HG02642 (cell line): ENCODE results near the gene ATXN1L.
"Not testable (repeated sequence)": the region's sequence is repeated elsewhere in the genome, so short reads cannot be mapped to it uniquely, and the experiment has no call there.

Source experiments
- ATAC-seq: cut with Tn5 transposase; IDR thresholded peaks from one replicate; pipeline ENCODE4 v1.9.1; 2021; ENCODE audit warnings: mild to moderate bottlenecking; ENCODE audit not compliant: unreplicated experiment, poor library complexity

Gene ATXN1L

GRCh38 chr16:71852158-71852557 lies 6.4 kb downstream of the ATXN1L start:
- no peak for ATAC-seq

DNA sequence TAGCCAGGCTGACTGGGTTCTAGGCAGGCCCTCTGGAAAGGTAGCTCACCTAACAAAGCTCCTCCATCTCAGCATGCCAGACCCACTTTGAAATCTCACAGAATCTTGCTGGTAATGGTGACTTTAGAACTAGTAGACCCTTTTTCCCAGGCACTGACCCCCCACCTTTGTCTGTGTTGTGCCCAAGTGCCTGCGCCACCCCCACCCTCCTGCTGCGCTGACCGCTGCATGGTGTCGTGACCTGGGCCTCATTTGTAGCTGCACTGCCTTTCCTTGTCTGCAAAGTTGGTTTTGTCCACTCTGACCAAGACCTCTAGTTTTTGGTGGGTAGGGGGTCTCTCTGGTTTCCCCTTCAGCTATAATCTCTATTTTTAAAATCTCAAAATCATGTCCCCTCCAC lies 6.8 kb downstream of the ATXN1L start:
- ATAC-seq, result no peak

GRCh38 chr16:71853413-71853812 lies 7.6 kb downstream of the ATXN1L start:
- peak; percentile 69 for ATAC-seq

- ATAC-seq, result no peak
Observed at GRCh38 chr16:71854369-71854948, 8.7 kb downstream of the ATXN1L start.

- ATAC-seq, result no peak
Observed at GRCh38 chr16:71855937-71856662, 10.3 kb downstream of the ATXN1L start.

- no peak for ATAC-seq
Observed at GRCh38 chr16:71859762-71860521, 14.2 kb downstream of the ATXN1L start.

DNA sequence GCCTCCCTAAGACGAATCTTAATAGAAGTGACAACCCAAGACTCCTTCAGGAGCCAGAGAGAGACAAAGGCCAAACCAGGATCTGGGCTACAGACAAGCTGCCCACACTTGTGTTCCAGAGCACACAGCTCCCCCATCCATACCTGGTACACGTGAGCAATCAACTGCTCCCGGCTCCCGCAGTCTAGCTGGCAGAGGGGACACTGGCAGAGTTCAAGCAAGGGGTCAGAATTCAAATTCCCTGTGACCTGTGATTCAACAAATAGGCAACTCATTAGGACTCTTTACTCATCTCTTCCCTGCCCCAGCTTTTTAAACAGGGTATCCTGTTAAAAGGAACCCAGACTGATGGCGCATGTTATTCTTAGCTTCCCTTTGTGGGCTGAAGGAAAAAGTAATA lies 18.2 kb downstream of the ATXN1L start:
- ATAC-seq, result no peak

GRCh38 chr16:71865173-71865863 lies 19.5 kb downstream of the ATXN1L start:
- ATAC-seq, result no peak

GRCh38 chr16:71867175-71867574 lies 21.4 kb downstream of the ATXN1L start:
- not testable (repeated sequence) for ATAC-seq

GRCh38 chr16:71867939-71868338 lies 22.2 kb downstream of the ATXN1L start:
- no peak for ATAC-seq

DNA sequence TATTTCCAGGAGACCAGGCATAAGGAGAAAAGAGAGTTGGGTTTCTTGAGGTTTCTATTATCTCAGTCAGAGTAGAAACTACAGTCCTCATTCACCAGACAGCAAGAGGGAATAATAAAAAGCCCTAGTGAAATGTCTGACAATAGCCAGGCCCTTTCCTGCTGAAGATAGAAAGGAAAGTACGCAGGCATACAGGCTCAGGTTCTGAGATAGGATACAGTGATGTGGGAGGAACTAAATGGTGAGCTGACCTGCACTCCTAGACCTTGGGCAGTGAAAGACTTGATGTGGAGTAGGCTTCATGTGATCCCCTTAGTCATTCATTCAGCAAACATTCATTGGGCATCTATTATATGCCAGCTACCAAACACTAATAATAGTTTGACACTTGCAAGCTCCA lies 23.3 kb downstream of the ATXN1L start:
- no peak for ATAC-seq

DNA sequence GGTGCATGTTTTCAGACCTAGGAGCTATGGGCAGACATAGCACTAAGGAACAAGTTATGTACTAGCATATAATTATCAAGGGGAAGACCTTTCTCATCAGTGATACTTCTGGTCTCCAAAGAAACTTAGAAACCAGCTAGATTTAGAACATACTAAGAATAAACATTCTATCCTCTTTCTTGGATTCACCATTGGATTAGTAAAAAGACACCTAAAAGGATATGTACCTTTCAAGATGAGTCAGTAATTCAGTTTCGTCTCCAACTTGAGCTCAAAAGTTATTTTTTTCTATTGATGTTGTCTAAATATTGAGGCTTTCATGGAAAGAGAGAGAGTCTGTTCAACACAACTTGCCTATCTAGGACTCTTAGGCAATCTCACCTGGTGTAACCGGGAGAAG lies 25.0 kb downstream of the ATXN1L start:
- no peak for ATAC-seq

DNA sequence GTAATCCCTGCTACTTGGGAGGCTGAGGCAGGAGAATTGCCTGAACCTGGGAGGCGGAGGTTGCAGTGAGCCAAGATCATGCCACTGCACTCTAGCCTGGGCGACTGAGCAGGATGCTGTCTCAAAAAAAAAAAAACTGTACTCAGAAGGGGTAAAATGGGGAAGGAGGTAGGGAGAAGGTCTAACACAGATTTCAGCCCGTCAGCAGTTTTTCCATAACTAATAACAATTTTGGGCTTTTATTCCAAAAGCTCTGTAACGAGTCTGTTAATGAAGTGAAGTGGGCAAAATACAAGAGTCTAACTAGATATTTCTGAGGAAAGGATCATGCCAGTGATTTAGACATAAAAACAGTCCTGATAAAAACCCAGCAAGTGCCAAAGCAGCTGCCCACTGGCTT lies 27.4 kb downstream of the ATXN1L start:
- ATAC-seq, result no peak

GRCh38 chr16:71878911-71879310 lies 33.1 kb downstream of the ATXN1L start:
- no peak for ATAC-seq

GRCh38 chr16:71880176-71880575 lies 34.4 kb downstream of the ATXN1L start:
- no peak for ATAC-seq

- ATAC-seq, result peak; percentile 9
Observed at GRCh38 chr16:71882505-71883167, 36.9 kb downstream of the ATXN1L start.

GRCh38 chr16:71883168-71883848 lies 37.5 kb downstream of the ATXN1L start:
- ATAC-seq, result peak; percentile 54

DNA sequence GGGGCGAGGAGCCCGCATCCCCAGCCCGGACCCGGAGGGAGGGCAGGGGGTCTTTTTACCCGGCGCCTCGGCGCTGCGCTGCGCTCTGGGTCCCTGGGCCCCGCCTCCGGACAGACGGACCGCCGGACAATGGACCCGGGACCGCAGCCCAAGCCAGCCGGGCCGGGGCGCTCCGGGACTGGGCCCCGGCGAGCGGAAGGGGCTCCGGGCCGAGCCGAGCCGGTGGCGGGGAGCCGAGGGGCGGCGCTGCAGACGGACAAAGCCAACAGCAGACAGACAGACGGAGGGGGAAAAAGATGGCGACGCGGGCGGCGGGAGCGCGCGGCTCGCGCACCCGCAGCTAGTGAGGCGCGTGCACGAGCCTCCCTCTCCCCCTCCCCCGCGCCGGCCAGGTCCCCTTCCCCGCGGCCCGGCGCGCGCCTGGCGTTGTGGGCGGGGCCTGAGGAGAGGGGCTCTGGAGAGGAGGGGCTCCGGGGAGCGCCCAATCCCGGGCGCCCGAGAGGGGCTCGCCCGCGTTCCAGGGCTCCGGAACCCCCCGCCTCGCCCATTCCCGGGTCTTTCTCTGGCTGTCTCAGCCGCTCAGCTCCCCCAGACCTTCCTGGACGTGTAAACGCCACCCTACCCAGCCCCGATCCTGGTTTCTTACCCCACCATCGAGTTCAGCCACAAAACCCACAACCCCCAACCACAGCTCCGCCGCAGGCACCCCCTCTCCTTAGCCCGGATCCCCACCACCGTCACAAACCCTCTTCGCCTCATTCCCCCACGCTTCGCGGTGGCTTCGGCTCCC lies 38.3 kb downstream of the ATXN1L start, which contains the start of gene ZNF821:
ZNF821 (minus strand) TSS at position 334 of the 790 bp plus-strand sequence. CDS start 4,236 bp downstream, outside the sequence.
- ATAC-seq, result peak; percentile 67

DNA sequence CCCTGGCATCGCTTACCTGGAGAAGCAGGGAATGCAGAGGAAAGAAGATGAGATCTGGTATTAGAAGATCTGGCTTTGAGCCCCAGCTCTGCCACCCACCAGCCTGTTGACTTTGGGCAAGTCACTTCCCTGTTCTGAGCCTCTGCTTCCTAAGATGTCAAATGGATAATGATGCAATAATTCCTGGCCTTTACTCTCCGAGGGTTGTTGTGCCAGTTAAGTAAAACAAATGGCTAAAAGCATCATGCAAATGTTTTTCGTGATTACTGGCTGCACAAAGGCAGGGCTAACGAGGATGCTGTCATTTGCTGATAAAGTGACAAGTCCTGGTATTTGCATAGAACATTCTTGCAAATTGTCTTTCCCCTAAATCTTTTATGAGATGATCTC lies 39.5 kb downstream of the ATXN1L start:
- no peak for ATAC-seq
